ENCODE measurements around the gene SRSF2. TPM values are rescaled to one million over a fixed set of nuclear protein-coding genes. Genes with fewer than 3 reads are reported as not detected.
"Not testable (repeated sequence)": the region's sequence is repeated elsewhere in the genome, so short reads cannot be mapped to it uniquely, and the experiment has no call there.

The SRSF2 gene
- total RNA-seq, 1 donor from 2014 or later: 215 TPM

- H3K9me3 Mint-ChIP-seq (ENCODE audit: unreplicated experiment): no peaks in the 10 kb centered on the region
- no peaks in the 10 kb centered on the region for H3K27me3 Mint-ChIP-seq (ENCODE audit: unreplicated experiment)
- no peaks in the 10 kb centered on the region for H3K4me1 Mint-ChIP-seq (ENCODE audit: unreplicated experiment)
- TF ChIP-seq CTCF (IDR thresholded peaks at IDR 0.05; ENCODE audit: unreplicated experiment): no peak
- H3K4me3 Mint-ChIP-seq (ENCODE audit: unreplicated experiment): no peak overlapping the region
- no peak overlapping the region for H3K27ac Mint-ChIP-seq (ENCODE audit: unreplicated experiment)
- DNase-seq (ENCODE audit: low spot score): no peak
- H3K36me3 Mint-ChIP-seq (ENCODE audit: low read depth, unreplicated experiment): peaks cover 28% of the 10 kb centered on the region
These were observed 10.7 kb upstream of the SRSF2 start for GRCh38 chr17:76747716-76748363.

GRCh38 chr17:76745785-76746184 is 8.7 kb upstream of the SRSF2 start:
- peaks cover 30% of the 10 kb centered on the region for H3K36me3 Mint-ChIP-seq (ENCODE audit: low read depth, unreplicated experiment)
- H3K4me1 Mint-ChIP-seq (ENCODE audit: unreplicated experiment); DNase-seq (ENCODE audit: low spot score); H3K27ac Mint-ChIP-seq (ENCODE audit: unreplicated experiment); H3K9me3 Mint-ChIP-seq (ENCODE audit: unreplicated experiment); H3K4me3 Mint-ChIP-seq (ENCODE audit: unreplicated experiment); H3K27me3 Mint-ChIP-seq (ENCODE audit: unreplicated experiment): not testable (repeated sequence)

- peaks cover under 1% of the 10 kb centered on the region for H3K27me3 Mint-ChIP-seq (ENCODE audit: unreplicated experiment)
- no peak overlapping the region for H3K27ac Mint-ChIP-seq (ENCODE audit: unreplicated experiment)
- H3K36me3 Mint-ChIP-seq (ENCODE audit: low read depth, unreplicated experiment): peaks cover 26% of the 10 kb centered on the region
- no peak overlapping the region for H3K4me3 Mint-ChIP-seq (ENCODE audit: unreplicated experiment)
- DNase-seq (ENCODE audit: low spot score): no peak
- H3K9me3 Mint-ChIP-seq (ENCODE audit: unreplicated experiment): no peaks in the 10 kb centered on the region
- no peak for TF ChIP-seq CTCF (IDR thresholded peaks at IDR 0.05; ENCODE audit: unreplicated experiment)
- no peaks in the 10 kb centered on the region for H3K4me1 Mint-ChIP-seq (ENCODE audit: unreplicated experiment)
These were observed 7.6 kb upstream of the SRSF2 start for GRCh38 chr17:76744747-76745146.

- no peaks in the 10 kb centered on the region for H3K9me3 Mint-ChIP-seq (ENCODE audit: unreplicated experiment)
- H3K4me1 Mint-ChIP-seq (ENCODE audit: unreplicated experiment): peaks cover 10% of the 10 kb centered on the region
- no peak overlapping the region for H3K4me3 Mint-ChIP-seq (ENCODE audit: unreplicated experiment)
- H3K36me3 Mint-ChIP-seq (ENCODE audit: low read depth, unreplicated experiment): peaks cover 17% of the 10 kb centered on the region
- no peak overlapping the region for H3K27ac Mint-ChIP-seq (ENCODE audit: unreplicated experiment)
- peaks cover 8% of the 10 kb centered on the region for H3K27me3 Mint-ChIP-seq (ENCODE audit: unreplicated experiment)
- no peak for TF ChIP-seq CTCF (IDR thresholded peaks at IDR 0.05; ENCODE audit: unreplicated experiment)
- DNase-seq (ENCODE audit: low spot score): no peak
These were observed 5.8 kb upstream of the SRSF2 start for GRCh38 chr17:76742958-76743357.

- no peaks in the 10 kb centered on the region for H3K9me3 Mint-ChIP-seq (ENCODE audit: unreplicated experiment)
- peaks cover 18% of the 10 kb centered on the region for H3K36me3 Mint-ChIP-seq (ENCODE audit: low read depth, unreplicated experiment)
- H3K4me1 Mint-ChIP-seq (ENCODE audit: unreplicated experiment): peaks cover 17% of the 10 kb centered on the region
- peaks cover 12% of the 10 kb centered on the region for H3K27me3 Mint-ChIP-seq (ENCODE audit: unreplicated experiment)
- no peak overlapping the region for H3K4me3 Mint-ChIP-seq (ENCODE audit: unreplicated experiment)
- no peak for TF ChIP-seq CTCF (IDR thresholded peaks at IDR 0.05; ENCODE audit: unreplicated experiment)
- no peak overlapping the region for H3K27ac Mint-ChIP-seq (ENCODE audit: unreplicated experiment)
- DNase-seq (ENCODE audit: low spot score): no peak
These were observed 3.4 kb upstream of the SRSF2 start for GRCh38 chr17:76740329-76741118.

- not testable (repeated sequence) for H3K27ac Mint-ChIP-seq (ENCODE audit: unreplicated experiment); DNase-seq (ENCODE audit: low spot score); H3K4me3 Mint-ChIP-seq (ENCODE audit: unreplicated experiment); H3K9me3 Mint-ChIP-seq (ENCODE audit: unreplicated experiment)
- Mint-ChIP-seq H3K4me1 (ENCODE audit: unreplicated experiment) (peaks cover 22% of the 10 kb centered on the region), H3K36me3 (ENCODE audit: low read depth, unreplicated experiment) (peaks cover 22% of the 10 kb centered on the region), H3K27me3 (ENCODE audit: unreplicated experiment) (peaks cover 12% of the 10 kb centered on the region)
These were observed 2.5 kb upstream of the SRSF2 start for GRCh38 chr17:76739568-76740115.

Data from endothelial cell (in vitro differentiated cells).